Measurements from ENCODE around the gene DOCK10.

The DOCK10 gene

DNA sequence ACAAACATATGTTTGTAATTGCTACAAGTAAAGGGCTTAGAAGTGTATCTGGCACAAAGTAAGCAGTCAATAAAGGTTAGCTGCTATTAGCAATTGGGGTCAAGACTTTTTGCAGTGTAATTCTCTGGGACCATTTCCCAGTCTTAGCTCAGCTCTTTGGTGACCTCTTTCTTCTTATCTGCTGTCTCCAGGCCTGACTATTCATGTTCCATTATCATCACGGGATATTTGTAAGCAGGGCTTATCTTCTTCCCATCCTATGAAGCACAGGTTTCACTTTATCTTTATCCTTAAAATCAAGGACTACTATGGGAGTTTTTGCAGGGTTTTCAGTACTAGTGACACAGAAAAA is 131.7 kb downstream of the DOCK10 start:
- DNase-seq: no peak

- peak; percentile 76 for DNase-seq
These were observed 132.2 kb downstream of the DOCK10 start for GRCh38 chr2:224909885-224910573.

DNA sequence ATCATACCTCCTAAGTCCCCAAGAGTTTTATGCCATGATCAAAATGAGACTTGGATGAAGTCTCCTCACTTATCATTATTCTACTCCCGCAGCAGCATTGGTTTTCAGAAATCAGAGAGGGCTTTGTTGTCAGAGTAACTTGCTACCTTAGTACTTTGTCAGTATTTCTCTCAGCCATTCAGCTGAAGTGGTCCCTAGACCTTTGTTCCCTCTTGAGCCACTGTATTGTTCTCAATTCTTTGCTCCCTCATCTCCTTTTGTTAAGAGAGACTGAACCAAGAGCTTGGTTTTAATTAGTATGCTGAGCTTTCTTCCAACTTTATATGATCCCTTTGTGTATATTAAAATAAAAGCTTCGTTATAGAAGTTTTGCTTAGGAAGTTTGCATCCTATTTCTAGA is 133.4 kb downstream of the DOCK10 start:
- no peak for DNase-seq

DNA sequence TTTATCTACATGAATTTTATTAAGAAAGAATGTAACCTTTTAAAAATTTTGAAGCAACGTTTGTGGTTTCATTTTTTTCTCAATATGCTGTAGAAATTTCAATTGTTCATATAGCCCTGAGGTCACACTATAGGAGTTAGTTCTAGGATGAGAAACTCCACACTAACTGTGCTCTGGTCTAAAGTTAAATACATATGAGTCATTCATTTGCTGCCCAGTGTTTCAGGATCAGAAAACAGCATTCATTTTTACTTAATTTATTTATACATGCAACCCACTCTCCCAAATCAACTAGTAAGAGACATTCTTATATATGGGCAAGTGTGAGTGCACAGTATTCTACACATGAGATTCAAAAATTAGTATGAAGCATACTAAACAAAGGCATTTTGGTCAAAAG is 137.9 kb downstream of the DOCK10 start:
- DNase-seq: peak; percentile 56

DNA sequence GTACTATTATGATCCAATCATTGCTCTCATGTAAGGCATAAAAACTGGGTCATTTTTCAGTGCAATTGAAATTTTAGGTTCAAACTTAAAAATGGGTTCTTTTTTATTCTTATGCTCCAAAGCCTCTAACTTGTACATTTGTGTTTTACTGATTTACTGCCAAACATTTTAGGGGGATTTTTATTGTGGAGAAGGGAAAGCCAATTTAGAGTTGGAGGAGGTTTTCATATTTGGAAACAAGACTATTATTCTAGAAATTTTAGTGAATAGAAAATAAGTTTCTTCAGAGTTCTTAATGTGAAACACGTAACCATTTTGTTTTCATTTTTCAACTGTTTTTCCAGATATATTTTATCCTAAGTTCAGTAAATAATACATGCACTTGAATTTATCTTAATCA is 138.6 kb downstream of the DOCK10 start:
- no peak for DNase-seq

- no peak for DNase-seq
These were observed 141.1 kb downstream of the DOCK10 start for GRCh38 chr2:224901121-224901676.

GRCh38 chr2:224895377-224895776 is 146.9 kb downstream of the DOCK10 start:
- DNase-seq: no peak

DNA sequence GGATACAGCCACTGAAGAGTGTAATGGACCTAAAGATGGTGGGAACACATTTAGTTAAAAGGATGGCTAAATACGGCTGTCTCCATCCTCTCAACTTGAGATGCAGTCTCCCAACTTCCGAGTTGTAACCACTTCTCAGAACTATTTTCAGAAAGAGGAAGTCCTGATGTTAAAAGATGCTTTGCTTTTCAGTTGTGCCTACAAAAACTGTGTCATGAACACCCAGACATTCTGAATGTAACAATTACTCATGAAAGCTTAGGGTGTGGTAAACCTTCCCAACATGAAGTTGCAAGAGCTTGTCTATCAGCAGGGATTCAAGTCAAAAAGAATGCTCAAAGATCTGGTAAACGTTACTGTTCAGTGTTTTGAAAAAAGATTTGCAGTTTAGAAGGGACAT is 147.9 kb downstream of the DOCK10 start:
- no peak for DNase-seq

DNA sequence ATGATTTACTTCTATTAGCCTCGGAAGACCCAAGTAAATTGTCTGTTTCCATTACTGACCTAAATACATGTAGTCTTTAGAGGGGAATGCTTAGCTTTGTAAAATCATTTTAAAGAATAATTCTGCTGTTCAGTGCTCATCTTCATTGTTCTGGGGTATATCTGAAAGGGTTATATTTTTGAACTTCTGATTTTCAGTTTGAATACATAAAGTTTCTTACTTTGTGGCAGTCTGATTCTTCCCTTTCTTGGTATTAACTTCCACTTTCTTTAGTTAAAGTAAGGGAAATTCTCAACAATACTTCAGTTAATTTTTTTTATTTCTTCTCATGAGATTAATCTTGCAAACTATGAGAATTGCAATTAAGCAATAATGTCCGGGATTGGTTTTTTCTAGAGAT is 148.4 kb downstream of the DOCK10 start:
- DNase-seq: no peak

GRCh38 chr2:224892574-224893204 is 149.6 kb downstream of the DOCK10 start:
- no peak for DNase-seq

DNA sequence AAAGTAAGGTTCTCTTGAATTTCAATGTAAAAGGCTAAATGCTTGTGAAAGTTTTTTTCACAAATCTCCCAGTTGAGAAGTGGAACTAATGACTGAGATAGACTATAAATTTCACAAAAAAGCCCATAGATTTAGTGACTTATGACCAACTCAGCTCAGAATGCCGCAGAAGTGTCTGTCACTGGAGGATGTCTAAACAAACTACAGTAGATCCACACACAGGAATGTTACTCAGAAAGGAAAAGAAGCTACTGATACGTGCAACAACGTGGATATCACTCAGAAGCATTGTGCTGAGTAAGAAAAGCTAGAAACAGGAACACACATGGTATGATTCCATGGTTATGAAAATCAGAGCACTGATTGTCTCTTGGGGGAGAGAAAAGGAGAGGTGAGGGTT is 151.9 kb downstream of the DOCK10 start:
- peak; percentile 36 for DNase-seq

- DNase-seq: peak; percentile 66
These were observed 155.1 kb downstream of the DOCK10 start for GRCh38 chr2:224887141-224887540.

DNA sequence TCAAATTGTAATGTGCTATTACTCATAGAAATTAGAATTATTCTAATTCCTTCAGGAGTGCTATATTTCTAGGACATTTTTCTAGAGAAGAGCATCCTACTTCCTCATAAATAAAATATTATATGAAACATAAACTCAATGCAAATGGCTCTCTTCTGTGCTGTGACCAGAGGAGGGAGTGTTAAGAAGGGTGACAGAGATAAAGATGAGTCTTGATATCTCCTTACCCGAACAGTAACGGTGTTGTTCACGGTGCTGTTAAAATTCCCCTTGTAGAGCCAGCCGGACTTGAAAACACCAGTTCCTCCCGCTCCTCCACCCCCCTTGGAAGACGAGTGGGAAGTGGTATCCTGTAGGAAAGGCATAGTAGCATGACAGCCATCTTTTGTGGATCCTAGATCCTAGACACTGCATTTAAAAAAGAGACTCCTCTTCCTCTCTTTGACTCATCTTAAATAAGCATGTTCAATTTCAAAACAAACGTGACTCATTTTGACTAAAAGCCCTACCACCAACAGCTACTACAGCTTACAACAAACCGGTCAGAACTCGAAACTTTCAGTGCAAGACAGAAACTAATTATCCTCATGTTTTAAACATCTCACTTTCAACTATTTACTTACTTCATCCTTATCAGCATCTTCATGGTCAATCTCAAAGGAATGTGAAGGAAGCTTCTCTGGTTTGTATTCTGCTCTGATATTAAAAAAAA is 156.3 kb downstream of the DOCK10 start:
- DNase-seq: peak; percentile 88

- DNase-seq: peak; percentile 61
These were observed 157.0 kb downstream of the DOCK10 start for GRCh38 chr2:224885291-224885690.

DNA sequence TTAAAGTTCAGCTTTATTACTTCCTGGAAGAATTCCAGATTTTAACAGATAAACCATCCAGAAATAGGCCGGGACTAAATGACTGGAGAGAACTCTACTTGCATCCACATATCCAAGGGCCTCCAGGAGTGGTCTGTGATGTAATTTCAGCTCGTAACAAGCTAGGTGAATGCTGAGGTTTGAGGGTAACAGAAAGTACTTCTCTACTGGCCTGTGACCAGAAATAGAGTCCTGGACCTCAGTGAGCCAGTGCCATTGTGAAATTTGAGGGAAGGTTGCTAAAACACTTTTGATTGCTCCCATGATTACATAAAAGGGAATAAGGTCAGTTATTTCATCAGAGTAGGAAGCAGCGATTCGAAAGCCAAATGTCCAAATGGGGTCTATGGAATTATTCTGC is 158.1 kb downstream of the DOCK10 start:
- DNase-seq: no peak

DNA sequence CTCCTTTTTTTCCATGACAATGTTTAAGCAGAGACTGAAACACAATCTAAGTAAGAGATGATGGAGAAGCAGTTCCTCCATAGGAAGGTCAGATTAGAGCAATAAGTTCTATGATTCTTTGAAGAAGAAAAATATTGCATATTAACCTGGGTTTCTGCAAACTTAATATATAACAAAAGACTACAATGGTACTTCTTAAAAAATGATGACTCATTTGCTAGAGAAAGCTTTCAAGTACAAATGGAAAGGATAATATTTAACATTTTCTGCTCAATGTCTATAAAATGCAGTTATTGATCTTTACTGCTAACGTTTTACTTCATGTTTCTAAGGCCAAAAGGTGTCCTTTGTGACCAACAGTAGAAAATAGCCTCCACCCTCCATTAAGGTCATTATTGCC is 158.6 kb downstream of the DOCK10 start:
- DNase-seq: no peak

- no peak for DNase-seq
These were observed 159.1 kb downstream of the DOCK10 start for GRCh38 chr2:224883172-224883516.

- DNase-seq: peak; percentile 93
These were observed 159.7 kb downstream of the DOCK10 start for GRCh38 chr2:224882291-224883171.

GRCh38 chr2:224881846-224882245 is 160.4 kb downstream of the DOCK10 start:
- peak; percentile 50 for DNase-seq

GRCh38 chr2:224876522-224876921 is 165.7 kb downstream of the DOCK10 start:
- no peak for DNase-seq

- DNase-seq: no peak
These were observed 166.4 kb downstream of the DOCK10 start for GRCh38 chr2:224875841-224876240.

- DNase-seq: no peak
These were observed 167.1 kb downstream of the DOCK10 start for GRCh38 chr2:224875153-224875552.

DNA sequence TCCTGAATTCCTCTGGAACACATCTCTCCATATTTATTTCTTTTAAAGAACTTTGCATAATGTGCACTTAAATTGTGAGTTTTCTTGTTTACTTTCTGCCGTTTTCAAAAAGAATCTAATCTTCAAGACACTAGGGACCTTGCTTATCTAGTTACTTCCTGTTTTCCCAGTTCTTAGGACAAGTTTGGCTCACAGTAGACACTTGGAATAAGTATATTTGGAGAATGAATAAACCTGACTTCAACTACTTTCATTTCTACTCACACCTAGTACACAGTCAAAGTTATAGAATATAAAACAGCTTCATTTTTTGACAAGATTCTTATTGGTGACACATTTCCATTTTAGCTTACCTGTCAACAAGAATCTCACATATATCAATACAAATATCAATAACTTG is 170.5 kb downstream of the DOCK10 start:
- DNase-seq: no peak
